ENCODE data around the gene SLAMF7.
A peak's percentile ranks its signal among the peaks of the same experiment; 100 is the strongest.
"Not testable (repeated sequence)": the region's sequence is repeated elsewhere in the genome, so short reads cannot be mapped to it uniquely, and the experiment has no call there.

SLAMF7 gene

GRCh38 chr1:160720356-160721085, 18.5 kb upstream of the SLAMF7 start:
- no peak for DNase-seq (ENCODE audit: low read depth)

DNA sequence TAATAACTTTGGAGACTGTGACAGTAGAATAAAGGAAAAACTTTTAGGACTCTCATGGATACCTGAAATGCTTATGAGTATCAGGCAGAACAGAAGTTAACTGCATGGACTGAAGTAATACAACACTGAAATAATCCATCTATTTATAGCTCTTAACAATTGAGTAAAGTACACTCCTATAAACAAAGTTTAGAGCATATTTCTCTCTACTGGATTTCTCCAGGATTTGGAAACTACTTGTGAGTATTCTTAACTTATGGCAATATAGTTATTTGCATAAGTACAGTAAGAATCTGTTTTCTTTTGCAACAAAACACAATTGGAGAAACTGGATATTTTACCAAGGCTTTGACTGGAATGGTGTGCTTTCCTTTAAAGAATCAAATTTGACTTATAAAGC, 17.6 kb upstream of the SLAMF7 start:
- no peak for DNase-seq (ENCODE audit: low read depth)

GRCh38 chr1:160722726-160723125, 16.3 kb upstream of the SLAMF7 start:
- no peak for DNase-seq (ENCODE audit: low read depth)

DNA sequence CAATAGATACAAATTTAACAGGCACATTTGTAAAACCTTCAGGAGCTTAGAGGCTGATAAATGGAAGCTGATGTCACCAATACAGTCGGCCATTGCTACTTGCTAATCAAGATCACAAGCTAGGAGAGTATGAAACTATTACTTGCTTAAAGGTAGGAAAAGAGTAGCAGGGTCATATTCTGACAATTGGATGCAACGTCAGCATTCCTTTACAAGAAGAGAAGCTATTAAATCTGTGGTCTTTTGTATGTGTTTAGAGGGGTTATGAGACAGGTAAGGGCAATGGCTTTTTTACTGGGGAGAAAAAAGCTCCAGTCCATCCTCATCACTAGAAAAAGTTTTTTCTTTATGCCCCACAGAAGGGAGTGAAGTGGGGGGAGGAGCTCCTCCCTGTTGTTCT, 15.7 kb upstream of the SLAMF7 start:
- no peak for DNase-seq (ENCODE audit: low read depth)

- DNase-seq (ENCODE audit: low read depth): no peak
Measured at GRCh38 chr1:160724465-160725242, 14.4 kb upstream of the SLAMF7 start.

GRCh38 chr1:160726114-160726497, 12.9 kb upstream of the SLAMF7 start:
- peak; percentile 33 for DNase-seq (ENCODE audit: low read depth)

- DNase-seq (ENCODE audit: low read depth): peak; percentile 70
Measured at GRCh38 chr1:160726498-160727315, 12.3 kb upstream of the SLAMF7 start.

- no peak for DNase-seq (ENCODE audit: low read depth)
Measured at GRCh38 chr1:160727316-160727640, 11.8 kb upstream of the SLAMF7 start.

DNA sequence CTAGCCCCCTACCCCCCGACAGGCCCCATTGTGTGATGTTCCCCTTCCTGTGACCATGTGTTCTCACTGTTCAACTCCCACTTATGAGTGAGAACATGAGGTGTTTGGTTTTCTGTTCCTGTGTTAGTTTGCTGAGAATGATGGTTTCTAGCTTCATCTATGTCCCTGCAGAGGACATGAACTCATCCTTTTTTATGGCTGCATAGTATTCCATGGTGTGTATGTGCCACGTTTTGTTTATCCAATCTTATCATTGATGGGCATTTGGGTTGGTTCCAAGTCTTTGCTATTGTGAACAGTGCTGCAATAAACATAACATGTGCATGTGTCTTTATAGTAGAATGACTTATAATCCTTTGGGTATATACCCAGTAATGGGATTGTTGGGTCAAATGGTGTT, 7.5 kb upstream of the SLAMF7 start:
- not testable (repeated sequence) for DNase-seq (ENCODE audit: low read depth)

- DNase-seq (ENCODE audit: low read depth): no peak
Measured at GRCh38 chr1:160731990-160732389, 7.1 kb upstream of the SLAMF7 start.

DNA sequence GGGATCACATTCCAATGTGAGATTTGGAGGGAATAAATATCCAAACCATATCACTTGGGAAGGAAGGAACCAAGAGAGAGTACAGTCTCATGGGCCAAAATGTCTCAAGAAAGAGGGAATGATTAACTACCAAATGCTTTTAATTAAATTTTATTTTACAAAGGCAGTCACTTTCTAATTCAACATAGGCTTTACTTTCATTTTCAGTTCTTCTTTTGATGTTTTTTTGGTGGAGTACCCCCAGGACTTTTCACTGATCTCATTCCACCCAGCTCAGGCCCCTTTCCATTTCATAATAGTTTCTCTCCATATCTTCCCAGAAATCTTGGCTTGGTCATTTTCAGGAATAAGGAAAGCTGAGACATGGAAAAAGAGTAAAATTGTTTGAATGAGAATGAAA, 5.1 kb upstream of the SLAMF7 start:
- no peak for DNase-seq (ENCODE audit: low read depth)

DNA sequence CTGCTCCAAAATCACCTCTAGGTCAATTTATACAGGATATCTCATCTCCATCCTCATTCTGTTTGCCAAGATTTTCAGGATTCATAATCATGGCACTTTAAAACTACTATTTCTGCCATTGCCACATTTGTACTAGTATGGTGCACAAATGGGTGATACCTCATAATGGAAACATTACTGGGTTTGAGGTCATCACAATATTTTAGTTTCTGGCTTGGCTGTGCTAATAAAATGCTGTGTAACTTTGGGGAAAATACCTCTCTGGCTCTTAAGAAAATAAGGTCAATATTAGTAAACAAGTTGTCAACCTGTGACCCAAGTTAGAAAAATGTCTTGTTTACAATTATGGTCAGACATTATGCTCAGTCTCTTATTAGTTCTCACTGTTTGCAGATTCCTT, 4.7 kb upstream of the SLAMF7 start:
- DNase-seq (ENCODE audit: low read depth): no peak

- no peak for DNase-seq (ENCODE audit: low read depth)
Measured at GRCh38 chr1:160738271-160738670, 776 bp upstream of the SLAMF7 start.

DNA sequence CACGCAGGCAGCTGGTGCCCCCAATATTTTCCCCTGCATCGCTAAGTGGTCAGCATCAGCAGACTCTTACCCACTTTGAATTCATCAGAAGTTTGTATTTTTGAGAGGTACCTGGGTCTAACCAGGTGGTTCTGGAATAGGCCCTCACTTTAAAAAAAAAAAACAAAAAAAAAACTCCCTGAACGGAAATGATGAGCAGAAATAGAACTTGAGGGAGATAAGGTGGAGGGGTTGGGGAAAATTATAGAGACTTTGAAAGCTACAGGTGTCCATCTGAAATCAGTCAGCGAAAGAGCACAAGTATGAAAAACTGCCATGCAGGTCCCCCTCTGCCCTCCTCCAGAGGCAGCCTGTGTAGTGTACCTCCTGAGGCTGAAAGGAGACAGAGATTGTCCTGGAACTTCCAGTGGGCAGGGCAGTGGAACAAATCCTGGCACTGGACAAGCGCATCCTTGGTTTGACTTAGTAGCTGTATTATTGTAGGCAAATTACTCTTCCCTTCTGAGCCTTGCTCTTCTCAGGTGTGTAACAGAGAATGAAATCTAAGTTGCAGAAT, 1.2 kb downstream of the SLAMF7 start:
- no peak for DNase-seq (ENCODE audit: low read depth)

- no peak for DNase-seq (ENCODE audit: low read depth)
Measured at GRCh38 chr1:160741092-160741501, 2.0 kb downstream of the SLAMF7 start.

DNA sequence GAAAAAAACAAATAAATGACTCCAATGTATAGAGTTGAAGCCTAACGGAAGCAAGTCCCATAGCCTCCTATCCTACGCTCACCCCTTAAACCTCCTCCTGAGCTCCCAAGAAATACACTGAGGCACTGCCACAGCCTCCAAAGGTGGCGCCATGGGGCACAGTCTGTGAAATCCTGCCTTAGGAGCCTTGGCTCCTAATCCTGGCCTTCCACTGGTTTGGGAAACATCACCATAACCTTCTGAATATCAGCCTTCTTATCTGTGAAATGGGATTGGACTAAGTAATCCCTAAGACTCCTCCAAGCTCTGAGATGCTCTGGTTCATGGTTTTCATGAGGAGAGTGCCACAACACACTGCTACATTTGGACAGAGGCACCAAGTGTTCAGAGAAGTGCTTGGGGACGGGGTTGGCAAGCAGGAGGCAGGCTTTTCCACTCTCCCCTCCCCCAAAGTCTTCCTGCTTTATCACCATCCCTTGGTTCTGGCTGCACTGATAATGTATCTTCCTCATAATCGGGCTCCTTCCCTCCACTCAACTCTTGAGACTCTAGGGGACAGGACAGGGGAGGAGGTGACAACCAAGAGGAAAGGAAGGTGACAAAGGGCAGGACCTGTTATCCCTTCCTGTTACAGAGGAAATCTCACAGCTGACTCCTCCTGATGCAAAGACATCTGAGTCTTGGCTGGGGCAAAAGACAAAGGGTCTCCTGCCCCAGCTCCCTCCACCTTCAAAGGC, 2.7 kb downstream of the SLAMF7 start:
- DNase-seq (ENCODE audit: low read depth): no peak

GRCh38 chr1:160742428-160743127, 3.5 kb downstream of the SLAMF7 start:
- DNase-seq (ENCODE audit: low read depth): no peak

GRCh38 chr1:160743266-160743665, 4.2 kb downstream of the SLAMF7 start:
- DNase-seq (ENCODE audit: low read depth): no peak

GRCh38 chr1:160744199-160744851, 5.3 kb downstream of the SLAMF7 start:
- no peak for DNase-seq (ENCODE audit: low read depth)

GRCh38 chr1:160744852-160745520, 5.9 kb downstream of the SLAMF7 start:
- DNase-seq (ENCODE audit: low read depth): no peak
